ENCODE measurements around the gene TMEM100. TPM values are rescaled to one million over a fixed set of nuclear protein-coding genes. Genes with fewer than 3 reads are reported as not detected.

TMEM100 gene
- total RNA-seq, result 0.59 TPM in 1 of 2 replicates, not detected in the other

GRCh38 chr17:55722742-55723487, at the start of gene TMEM100:
TMEM100 (minus strand) TSS chr17:55722864; CDS start chr17:55721070, 1,794 bp downstream.

GRCh38 chr17:55750750-55751657, 28.3 kb upstream of the TMEM100 start, which contains the start of gene PCTP:
PCTP (plus strand) TSS chr17:55751051; CDS start chr17:55751104, 53 bp downstream.

Other genes with a start within 250 kb of the TMEM100 start
- gene SMIM36, start 211.4 kb downstream of the TMEM100 start, total RNA-seq, result not detected in 2 replicates
- 28.0 and 34.6 TPM in 2 replicates for gene PCTP, start 28.2 kb upstream of the TMEM100 start, total RNA-seq